ENCODE data around the gene FGGY.

GRCh38 chr1:59368008-59368670 lies 71.2 kb downstream of the FGGY start:
- no peak for TF ChIP-seq CTCF (IDR thresholded peaks at IDR 0.05; ENCODE audit: insufficient read depth, low read length, poor library complexity, severe bottlenecking)
- no peak for TF ChIP-seq EZH2phosphoT487 (conservative IDR thresholded peaks at IDR 0.05; ENCODE audit: low read length)
